Raji (cell line): Measurements from ENCODE around the gene KIF13A.

Experiments used
- POLR2A ChIP-seq: IDR thresholded peaks from 2 replicates; pipeline ENCODE4 v1.6.1; 2011; ENCODE audit warnings: low read depth, low read length, control low read depth; ENCODE audit not compliant: insufficient read depth

Gene KIF13A

GRCh38 chr6:18011287-18011686 is 23.9 kb upstream of the KIF13A start:
- TF ChIP-seq POLR2A = no peak

GRCh38 chr6:18004256-18004985 is 17.0 kb upstream of the KIF13A start:
- no peak for TF ChIP-seq POLR2A

GRCh38 chr6:17999425-17999824 is 12.0 kb upstream of the KIF13A start:
- no peak for TF ChIP-seq POLR2A

GRCh38 chr6:17998442-17998841 is 11.0 kb upstream of the KIF13A start:
- no peak for TF ChIP-seq POLR2A

GRCh38 chr6:17998003-17998402 is 10.6 kb upstream of the KIF13A start:
- no peak for TF ChIP-seq POLR2A

GRCh38 chr6:17995414-17995813 is 8.0 kb upstream of the KIF13A start:
- no peak for TF ChIP-seq POLR2A

- no peak for TF ChIP-seq POLR2A
Measured at GRCh38 chr6:17994019-17994418, 6.6 kb upstream of the KIF13A start.

- no peak for TF ChIP-seq POLR2A
Measured at GRCh38 chr6:17988422-17988944, 1.0 kb upstream of the KIF13A start.

GRCh38 chr6:17987697-17988421 is 424 bp upstream of the KIF13A start:
- no peak for TF ChIP-seq POLR2A

GRCh38 chr6:17986656-17987446 is 584 bp downstream of the KIF13A start:
- TF ChIP-seq POLR2A = no peak

- no peak for TF ChIP-seq POLR2A
Measured at GRCh38 chr6:17985934-17986655, 1.3 kb downstream of the KIF13A start.

- no peak for TF ChIP-seq POLR2A
Measured at GRCh38 chr6:17984812-17985670, 2.4 kb downstream of the KIF13A start.

GRCh38 chr6:17984399-17984798 is 3.0 kb downstream of the KIF13A start:
- no peak for TF ChIP-seq POLR2A

GRCh38 chr6:17983730-17984129 is 3.7 kb downstream of the KIF13A start:
- TF ChIP-seq POLR2A = no peak
